Stimulated activated CD8-positive, alpha-beta memory T cell treated with anti-CD3 and anti-CD28 coated beads, Interleukin-4, amount 100 ng/mL, for 48 hours (primary cell): ENCODE results near the gene PZP.
"Not testable (repeated sequence)": the region's sequence is repeated elsewhere in the genome, so short reads cannot be mapped to it uniquely, and the experiment has no call there.

Experiments used
- DNase-seq: peaks from one replicate; pipeline ENCODE4 v3.0.0-alpha.2; 2020

Gene PZP

GRCh38 chr12:9179781-9180180, 28.4 kb downstream of the PZP start:
- no peak for DNase-seq

- DNase-seq: no peak
These were observed 38.1 kb downstream of the PZP start for GRCh38 chr12:9169979-9170634.

DNA sequence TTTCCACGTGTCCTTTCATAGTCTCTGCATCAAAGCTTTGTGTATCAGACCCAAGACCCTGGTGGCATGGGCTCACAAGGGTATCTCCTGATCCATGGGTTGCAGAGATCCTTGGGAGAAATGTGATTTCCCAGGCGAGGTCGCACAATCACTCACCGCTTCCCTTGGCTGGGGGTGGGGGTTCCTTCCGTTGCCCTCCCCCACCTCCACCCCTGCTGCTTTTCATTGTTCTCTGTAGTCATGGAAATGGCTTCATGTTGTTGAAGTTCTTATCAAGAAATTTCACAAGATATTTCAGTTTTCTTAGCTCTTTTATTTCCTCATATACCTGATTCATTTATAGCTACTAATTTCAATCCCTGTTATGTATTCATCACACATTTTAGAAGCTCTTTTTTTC, 40.9 kb downstream of the PZP start:
- DNase-seq: not testable (repeated sequence)

DNA sequence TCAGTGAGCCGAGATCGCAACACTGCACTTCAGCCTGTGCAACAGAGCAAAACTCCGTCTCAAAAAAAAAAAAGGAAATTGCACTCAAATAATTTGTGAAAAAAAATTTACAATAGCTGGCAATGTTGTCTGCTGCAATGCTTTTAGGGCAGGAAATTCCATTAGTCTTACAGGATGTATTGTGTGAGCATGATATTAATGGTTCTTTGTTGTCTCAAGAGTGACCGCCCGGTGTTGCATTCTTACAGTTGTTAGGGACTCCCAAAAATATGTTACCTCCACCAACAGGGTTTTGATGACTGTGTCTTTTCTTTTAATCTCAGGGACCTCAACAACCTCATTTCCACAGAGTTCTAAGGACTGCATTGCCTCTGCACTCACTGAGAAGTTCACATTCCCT, 44.8 kb downstream of the PZP start:
- DNase-seq: no peak

DNA sequence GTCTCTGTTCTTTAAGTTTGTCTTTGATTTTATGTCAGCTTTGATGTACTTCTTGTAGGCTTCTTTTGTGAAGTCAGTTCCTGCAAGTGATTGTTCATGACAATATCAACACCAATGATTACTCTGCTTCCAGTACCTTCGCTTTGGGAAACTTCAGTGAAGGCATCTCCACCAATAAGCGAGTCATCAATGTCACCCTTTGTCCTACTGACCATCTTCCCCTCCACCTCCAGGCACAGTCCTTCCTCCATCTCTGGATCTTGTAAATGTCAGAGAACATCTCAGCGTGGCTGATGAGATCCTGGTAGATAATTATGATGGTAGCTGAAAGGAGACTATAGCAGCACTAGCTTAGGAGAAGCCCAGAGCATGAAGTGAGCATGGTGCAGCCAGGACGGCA, 52.1 kb downstream of the PZP start:
- no peak for DNase-seq

DNA sequence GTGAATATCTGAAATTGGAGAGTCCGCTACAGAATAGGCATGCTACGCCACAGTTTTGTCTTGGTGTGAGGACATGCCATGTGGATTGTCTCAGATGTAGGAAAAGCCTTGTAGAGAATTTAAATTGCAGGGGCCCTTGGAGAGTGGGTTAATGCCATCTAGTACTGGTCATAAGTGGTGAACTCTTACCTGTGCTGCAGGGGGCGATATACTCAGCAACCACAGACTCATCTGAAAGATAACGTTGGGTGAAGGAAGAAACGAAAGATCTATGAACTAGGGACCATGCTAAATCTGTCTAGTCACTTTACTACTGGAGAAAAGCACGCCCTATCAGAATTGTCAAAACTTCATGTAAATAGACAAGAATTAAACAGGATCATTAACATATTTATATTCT, 58.8 kb downstream of the PZP start:
- DNase-seq: no peak

DNA sequence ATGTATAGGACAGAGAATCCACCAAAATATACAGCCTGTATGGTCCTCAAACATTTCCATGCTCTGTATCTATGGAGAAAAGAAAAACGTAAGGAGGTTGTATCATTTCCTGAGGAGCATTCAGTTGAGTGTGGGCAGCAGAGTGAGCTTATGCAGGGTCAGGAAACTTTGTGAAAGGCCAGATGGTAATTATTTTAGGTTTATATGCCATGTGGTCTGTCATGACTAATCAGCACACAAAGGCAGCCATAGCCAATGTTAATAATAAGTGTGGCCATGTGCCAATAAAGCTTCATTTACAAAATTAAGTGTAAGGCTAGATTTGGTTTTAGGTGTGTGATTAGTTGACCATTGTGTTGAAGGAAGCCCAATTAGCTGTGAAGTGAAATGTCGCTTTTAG, 59.3 kb downstream of the PZP start:
- no peak for DNase-seq

DNA sequence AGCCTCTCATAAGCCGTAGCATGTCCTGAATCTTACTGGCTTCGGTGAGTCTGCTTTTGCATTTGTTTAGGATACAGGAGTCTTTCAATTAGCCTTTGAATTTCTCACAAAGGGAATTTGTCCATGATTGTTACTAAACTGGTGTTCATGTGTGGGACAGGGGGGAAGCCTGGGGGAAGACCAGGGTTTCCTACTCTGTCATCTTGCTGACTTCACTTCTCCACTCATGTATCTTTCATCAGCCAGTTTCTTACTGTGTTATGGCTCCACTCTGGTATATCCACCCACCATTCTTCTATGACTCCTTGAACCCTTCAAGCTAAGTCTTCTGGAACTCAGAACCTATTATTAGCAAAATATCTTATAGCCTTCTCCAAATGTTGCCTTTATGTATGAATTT, 60.7 kb downstream of the PZP start:
- no peak for DNase-seq

GRCh38 chr12:9144730-9145106, 63.5 kb downstream of the PZP start:
- no peak for DNase-seq

- DNase-seq: no peak
These were observed 64.1 kb downstream of the PZP start for GRCh38 chr12:9143929-9144729.

DNA sequence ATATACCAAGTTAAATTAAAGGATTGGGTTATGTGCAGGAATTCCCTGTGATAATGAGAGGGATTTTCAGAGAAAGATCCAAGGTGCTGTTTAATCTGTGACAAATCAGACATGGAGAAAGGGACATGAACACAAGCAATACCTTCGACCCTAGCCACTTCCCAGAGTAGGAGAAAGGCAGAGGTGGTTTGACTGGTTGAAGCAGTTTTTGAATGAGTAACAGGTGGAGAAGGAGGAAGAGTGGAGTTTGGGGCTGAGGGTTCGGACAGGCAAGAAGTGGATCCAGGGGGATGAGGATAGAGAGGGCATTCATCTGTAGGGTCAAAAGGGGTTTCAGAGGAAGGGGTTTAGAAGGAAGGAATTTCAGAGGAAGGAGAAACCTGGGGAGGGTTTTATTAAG, 65.1 kb downstream of the PZP start:
- no peak for DNase-seq

DNA sequence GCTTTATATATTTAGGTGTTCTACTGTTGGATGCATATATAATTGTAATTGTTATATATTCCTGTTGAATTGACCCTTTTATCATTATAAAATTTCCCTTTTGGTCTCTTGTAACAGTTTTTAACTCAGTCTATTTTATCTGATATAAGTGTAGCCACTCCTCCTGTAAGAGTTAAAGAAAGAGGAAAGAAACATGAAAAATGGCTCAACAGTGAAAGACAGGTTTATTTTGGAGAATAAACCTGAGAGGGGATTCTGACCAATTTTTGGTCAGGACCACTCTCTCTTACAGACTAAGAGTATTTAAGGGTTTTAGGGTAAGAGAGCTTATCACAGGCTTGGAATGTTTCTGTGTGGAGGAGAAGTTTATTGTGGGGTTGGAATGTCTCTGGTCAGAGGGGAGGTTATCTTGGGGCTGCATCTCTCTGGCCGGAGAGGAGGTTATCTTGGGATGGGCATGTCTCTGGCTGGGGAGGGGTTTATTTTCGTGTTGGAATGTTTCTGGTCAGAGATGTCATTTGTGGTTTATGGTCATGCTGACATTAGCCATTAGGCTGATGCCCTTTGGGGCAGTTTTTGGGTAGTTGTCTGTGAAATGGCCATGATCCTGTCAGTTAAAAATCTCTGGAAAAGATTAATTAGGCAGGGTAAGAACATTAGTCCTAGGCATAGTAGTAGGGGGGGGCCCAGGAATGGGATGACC, 68.5 kb downstream of the PZP start:
- not testable (repeated sequence) for DNase-seq

- DNase-seq: no peak
These were observed 72.3 kb downstream of the PZP start for GRCh38 chr12:9135903-9136310.

DNA sequence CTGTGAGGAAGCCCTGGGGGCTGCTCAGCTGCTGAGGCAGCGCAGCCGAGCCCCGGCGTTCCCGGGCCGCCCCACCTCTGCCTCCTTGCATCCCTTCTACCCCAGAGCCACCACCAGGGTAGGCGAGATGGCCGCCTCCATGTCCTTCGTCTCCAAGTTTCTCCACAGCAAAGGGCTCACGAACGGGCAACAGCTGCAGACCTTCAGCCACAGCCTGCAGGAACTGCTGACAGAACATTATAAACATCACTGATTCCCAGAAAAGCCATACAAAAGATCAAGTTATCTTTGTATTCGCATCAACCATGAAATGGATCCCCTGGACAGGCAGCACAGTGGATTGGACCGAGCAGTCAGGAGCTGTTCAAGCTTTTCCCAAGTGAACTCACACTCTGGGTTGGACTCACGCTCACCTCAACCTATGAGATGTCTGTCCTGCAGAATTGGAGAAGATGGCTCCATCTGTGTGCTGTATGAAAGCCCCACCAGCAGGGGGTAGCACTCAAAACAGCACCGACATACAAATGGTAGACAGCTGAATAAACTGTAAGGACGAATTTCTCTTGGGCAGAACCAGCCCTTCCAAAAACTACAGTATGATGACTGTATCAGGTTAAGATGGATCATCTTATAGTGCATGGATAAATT, 73.1 kb downstream of the PZP start:
- no peak for DNase-seq

GRCh38 chr12:9133216-9133916, 74.8 kb downstream of the PZP start:
- DNase-seq: no peak

DNA sequence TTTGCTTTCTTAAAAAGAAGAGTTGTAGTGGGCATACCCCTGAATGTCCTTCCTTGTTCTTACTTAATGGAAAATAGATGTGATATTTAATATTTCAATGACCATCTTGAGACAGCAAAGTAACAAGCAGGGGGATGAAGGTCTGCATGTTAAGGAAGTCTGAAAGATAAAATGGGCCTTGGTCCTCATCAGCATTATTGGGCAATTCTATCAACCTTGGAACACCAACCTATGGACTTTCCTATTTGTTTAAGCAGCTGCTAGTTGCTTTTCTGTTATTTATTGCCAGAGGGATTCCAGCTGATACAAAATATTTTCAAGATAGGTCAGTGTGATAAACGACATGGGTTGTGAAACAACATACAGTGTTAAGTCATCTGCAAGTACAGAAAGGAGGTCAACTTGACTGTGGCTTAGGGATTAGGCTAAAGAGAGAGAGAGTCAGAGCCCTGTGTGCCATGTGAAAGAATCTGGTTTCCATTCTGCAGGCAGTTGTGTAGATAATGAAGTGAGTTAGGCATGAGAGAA, 76.1 kb downstream of the PZP start:
- no peak for DNase-seq

- DNase-seq: no peak
These were observed 78.0 kb downstream of the PZP start for GRCh38 chr12:9130244-9130643.

DNA sequence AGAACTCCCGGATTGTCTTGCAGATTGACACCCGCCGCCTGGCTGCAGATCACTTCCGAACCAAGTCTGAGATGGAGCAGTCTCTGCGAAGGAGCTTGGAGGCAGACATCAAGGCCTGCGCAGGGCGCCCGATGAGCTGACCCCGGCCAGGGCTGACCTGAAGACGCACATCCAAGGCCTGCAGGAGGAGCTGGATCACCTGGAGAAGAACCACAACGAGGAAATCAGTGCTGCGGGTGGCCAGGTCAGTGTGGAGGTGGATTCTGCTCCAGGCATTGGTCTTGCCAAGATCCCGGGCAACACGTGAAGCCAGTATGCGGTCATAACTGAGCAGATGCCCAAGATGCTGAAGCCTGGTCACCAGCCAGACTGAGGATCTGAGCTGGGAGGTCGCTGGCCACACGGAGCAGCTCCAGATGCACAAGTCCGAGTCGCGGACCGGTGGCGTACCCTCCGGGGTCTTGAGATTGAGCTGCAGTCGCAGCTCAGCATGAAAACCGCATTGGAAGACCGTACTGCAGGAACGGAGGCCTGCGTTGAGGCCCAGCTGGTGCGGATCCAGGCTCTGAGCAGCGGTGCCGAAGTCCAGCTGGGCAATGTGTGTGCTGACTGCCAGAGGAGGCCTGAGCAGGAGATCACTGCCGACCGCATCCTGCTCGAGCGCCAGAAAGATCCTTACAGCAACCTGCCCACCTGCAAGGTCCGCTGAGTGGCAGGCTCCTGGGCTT, 80.1 kb downstream of the PZP start:
- no peak for DNase-seq

- DNase-seq: no peak
These were observed 80.7 kb downstream of the PZP start for GRCh38 chr12:9127484-9127883.

GRCh38 chr12:9124383-9125031, 83.7 kb downstream of the PZP start:
- no peak for DNase-seq

GRCh38 chr12:9123781-9124382, 84.3 kb downstream of the PZP start:
- DNase-seq: no peak
